Suprapubic skin (tissue), 4 donors: ENCODE results near the gene FOXO3. TPM values are rescaled to one million over a fixed set of nuclear protein-coding genes. Genes with fewer than 3 reads are reported as not detected.
A peak's percentile ranks its signal among the peaks of the same experiment; 100 is the strongest.

Experiments used
- DNase-seq, 2 donors: peaks; one replicate each; pipeline ENCODE4 v3.0.0-alpha.2; 2019; ENCODE audit warnings: low spot score in 2 of 2
- H3K27ac ChIP-seq: fragments of 200-600 bp; sonication (generic); one replicate; pipeline ENCODE4 v1.5.1; 2019
- H3K27me3 ChIP-seq: fragments of 200-600 bp; sonication (generic); one replicate; pipeline ENCODE4 v1.5.1; 2019
- H3K36me3 ChIP-seq: fragments of 200-600 bp; sonication (generic); one replicate; pipeline ENCODE4 v1.5.1; 2019
- H3K4me1 ChIP-seq: fragments of 200-600 bp; sonication (generic); one replicate; pipeline ENCODE4 v1.5.1; 2019
- H3K4me3 ChIP-seq: fragments of 200-600 bp; sonication (generic); one replicate; pipeline ENCODE4 v1.5.1; 2019; ENCODE audit warnings: mild to moderate bottlenecking
- H3K9me3 ChIP-seq: fragments of 200-600 bp; sonication (generic); one replicate; pipeline ENCODE4 v1.5.1; 2019
- EP300 ChIP-seq: sonication (generic); formaldehyde crosslinking; IDR thresholded peaks from one replicate; pipeline ENCODE4 v1.6.1; 2017; ENCODE audit warnings: antibody characterized with exemption
- POLR2A ChIP-seq, 2 donors: fragments of 450-650 bp; IDR thresholded peaks; one replicate each; pipeline ENCODE4 v1.6.1; 2017; ENCODE audit warnings: antibody characterized with exemption in 2 of 2, mild to moderate bottlenecking in 2 of 2, moderate library complexity in 2 of 2
- POLR2AphosphoS5 ChIP-seq, 3 donors: sonication (generic); formaldehyde crosslinking; IDR thresholded peaks; one replicate each; pipeline ENCODE4 v1.6.1; 2017; ENCODE audit warnings: antibody characterized with exemption in 3 of 3
- WGBS: methylation state at CpG from one replicate; pipeline ENCODE4 v1.1.5; 2018; 5-methylcytosine and 5-hydroxymethylcytosine counted together
- total RNA-seq, 4 donors: library from RNA; depleted of rRNA; stranded (reverse); fragments of >200 nt; gene quantifications; one replicate each; pipeline ENCODE4 v1.1.0, GENCODE V29; 2016
- TF ChIP-seq, protein P1 (sequence below), 2 donors: fragments of 200-600 bp in 1 of 2; fragments of 450-650 bp in 1 of 2; sonication (generic) in 1 of 2; IDR thresholded peaks; one replicate each; pipeline ENCODE4 v1.5.1; 2016 to 2019; ENCODE audit warnings: antibody characterized with exemption in 2 of 2, mild to moderate bottlenecking in 1 of 2, moderate library complexity in 1 of 2

FOXO3 gene
- total RNA-seq, 4 donors from 2014 or later, result 103 to 141 (median 121) TPM

DNA sequence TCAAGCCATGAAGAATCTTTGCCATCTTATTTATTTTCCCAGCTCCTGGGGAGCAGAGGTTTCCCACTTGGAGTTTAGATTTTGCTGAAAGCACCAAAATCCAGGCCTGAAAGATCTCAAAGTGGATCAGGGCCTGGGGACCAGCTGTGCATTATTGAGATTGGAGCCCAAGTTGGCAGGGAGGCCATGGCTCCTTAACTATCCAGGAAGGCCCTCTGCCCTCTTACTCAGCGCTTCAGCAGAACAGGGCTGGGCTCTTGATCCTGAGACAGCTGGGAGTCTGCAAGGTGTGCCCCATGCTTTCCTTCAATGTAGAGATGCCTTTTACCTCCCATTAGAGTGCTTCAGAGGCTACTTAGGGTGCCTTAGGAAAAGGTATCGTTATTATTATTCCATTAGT lies 24.6 kb downstream of the FOXO3 start:
- Histone ChIP-seq H3K4me3 (no peak overlapping the region), H3K27me3 (no peaks in the 10 kb centered on the region), H3K9me3 (no peaks in the 10 kb centered on the region), H3K4me1 (peaks cover 97% of the 10 kb centered on the region), H3K36me3 (no peaks in the 10 kb centered on the region), H3K27ac (no peak overlapping the region)
- no peak for TF ChIP-seq EP300
- TF ChIP-seq POLR2A (IDR thresholded peaks at IDR 0.05), result no peak
- TF ChIP-seq POLR2AphosphoS5 (IDR thresholded peaks at IDR 0.05), result no peak
- TF ChIP-seq, protein P1, sequence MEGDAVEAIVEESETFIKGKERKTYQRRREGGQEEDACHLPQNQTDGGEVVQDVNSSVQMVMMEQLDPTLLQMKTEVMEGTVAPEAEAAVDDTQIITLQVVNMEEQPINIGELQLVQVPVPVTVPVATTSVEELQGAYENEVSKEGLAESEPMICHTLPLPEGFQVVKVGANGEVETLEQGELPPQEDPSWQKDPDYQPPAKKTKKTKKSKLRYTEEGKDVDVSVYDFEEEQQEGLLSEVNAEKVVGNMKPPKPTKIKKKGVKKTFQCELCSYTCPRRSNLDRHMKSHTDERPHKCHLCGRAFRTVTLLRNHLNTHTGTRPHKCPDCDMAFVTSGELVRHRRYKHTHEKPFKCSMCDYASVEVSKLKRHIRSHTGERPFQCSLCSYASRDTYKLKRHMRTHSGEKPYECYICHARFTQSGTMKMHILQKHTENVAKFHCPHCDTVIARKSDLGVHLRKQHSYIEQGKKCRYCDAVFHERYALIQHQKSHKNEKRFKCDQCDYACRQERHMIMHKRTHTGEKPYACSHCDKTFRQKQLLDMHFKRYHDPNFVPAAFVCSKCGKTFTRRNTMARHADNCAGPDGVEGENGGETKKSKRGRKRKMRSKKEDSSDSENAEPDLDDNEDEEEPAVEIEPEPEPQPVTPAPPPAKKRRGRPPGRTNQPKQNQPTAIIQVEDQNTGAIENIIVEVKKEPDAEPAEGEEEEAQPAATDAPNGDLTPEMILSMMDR (IDR thresholded peaks at IDR 0.05), result no peak
- no peak for DNase-seq
- 77% methylated on average over 2 of the region's 2 CpGs for WGBS

DNA sequence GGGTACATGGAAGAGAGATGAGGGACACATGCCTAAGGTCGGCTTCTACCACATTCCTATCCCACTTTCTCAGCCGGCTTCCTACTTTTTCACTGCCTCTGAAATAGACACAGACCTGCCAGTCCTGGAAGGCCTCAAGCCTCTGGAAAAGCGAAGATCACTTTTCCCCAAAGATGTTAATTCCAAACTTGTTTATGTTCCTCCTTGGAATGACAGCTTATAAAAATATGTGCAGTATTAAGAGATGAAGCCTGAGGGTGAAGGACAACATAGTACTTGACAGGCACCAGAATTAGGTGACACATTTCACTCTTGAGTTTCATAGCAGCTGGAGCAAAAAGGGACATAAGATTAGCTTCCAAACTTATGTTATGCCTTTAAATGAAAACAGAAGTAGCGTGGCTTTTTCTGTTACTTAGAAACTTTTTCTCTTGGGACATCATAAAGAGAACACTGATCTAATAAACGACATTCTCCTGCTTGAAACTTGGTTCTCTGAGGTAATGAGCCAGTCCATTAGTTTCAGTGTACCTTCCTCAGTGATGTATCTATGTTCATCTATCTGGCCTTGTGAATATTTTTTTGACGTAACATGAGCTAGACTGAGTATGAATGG lies 25.3 kb downstream of the FOXO3 start:
- 63% methylated on average over 6 of the region's 6 CpGs for WGBS
- Histone ChIP-seq H3K27me3 (no peaks in the 10 kb centered on the region), H3K9me3 (no peaks in the 10 kb centered on the region), H3K36me3 (no peaks in the 10 kb centered on the region), H3K4me3 (no peak overlapping the region), H3K27ac (peak overlapping the region; percentile 49), H3K4me1 (peaks cover 97% of the 10 kb centered on the region)
- DNase-seq, result no peak
- TF ChIP-seq, protein P1 (IDR thresholded peaks at IDR 0.05), result no peak
- TF ChIP-seq EP300 (no peak), POLR2AphosphoS5 (IDR thresholded peaks at IDR 0.05) (no peak), POLR2A (IDR thresholded peaks at IDR 0.05) (no peak)

DNA sequence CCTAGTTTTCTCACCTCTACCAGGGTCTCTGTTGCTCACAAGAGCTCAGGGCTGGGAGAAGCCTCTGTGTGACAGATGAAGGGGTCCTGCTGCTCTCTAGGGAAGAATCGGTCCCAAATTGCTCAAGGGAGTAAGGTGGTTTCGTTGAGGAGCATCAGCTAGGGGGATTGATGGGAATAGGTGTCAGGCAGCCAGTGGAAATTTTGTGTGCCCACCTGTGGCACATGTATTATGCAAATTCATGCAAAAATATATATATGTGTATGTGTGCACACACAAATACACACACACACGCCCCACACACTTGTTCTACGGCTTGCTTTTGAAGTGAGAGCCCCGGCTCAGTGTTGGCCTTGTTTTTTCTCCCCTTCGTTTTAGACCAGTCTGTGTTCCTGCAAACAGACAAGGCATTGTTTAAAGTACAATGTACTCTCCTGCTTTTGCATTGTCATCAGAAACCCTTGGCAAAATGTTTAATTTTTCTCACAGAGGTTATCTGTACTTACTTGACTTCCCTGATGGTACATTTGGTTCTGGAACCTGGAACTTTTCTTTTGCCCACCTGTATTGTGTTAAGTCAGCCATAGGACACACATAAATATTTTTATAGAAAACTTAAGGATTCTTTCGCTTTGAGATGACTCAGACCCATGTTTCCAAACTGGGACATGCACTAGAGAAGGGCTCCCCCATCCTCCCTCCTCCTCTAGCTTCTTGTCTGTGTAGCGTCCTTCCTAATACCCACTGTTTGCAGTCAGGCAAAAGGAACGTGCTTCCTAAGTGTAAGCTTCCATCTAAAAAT lies 26.7 kb downstream of the FOXO3 start:
- no peak for DNase-seq
- Histone ChIP-seq H3K27ac (peak overlapping the region; percentile 96), H3K4me3 (no peak overlapping the region), H3K27me3 (no peaks in the 10 kb centered on the region), H3K4me1 (peaks cover 97% of the 10 kb centered on the region), H3K9me3 (no peaks in the 10 kb centered on the region), H3K36me3 (no peaks in the 10 kb centered on the region)
- TF ChIP-seq POLR2AphosphoS5 (IDR thresholded peaks at IDR 0.05) (no peak), POLR2A (IDR thresholded peaks at IDR 0.05) (no peak), EP300 (no peak)
- TF ChIP-seq, protein P1 (IDR thresholded peaks at IDR 0.05), result no peak
- WGBS, result 74% methylated on average over 9 of the region's 9 CpGs

DNA sequence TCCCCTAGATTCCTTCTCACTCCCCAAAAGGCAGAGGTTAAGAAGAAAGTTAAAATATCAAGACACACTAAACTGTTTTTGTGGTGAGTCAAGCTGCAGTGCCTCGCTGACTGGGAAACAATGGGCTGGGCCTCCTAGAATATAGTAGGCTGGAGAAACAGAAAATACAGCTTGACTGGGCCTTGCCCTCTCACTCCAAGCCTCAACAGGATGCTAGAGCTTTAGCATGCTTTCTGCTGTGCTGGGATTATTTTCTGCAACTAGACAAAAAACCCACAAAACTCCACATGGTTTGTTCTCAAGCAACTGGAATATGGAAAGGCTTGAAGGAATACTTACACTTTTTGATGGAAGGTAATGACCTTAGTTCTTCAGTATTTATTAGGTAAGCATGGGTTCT lies 27.9 kb downstream of the FOXO3 start:
- no peak for DNase-seq
- Histone ChIP-seq H3K4me3 (peak overlapping the region; percentile 6), H3K9me3 (no peaks in the 10 kb centered on the region), H3K27ac (peak overlapping the region; percentile 96), H3K36me3 (no peaks in the 10 kb centered on the region), H3K4me1 (peaks cover 97% of the 10 kb centered on the region), H3K27me3 (no peaks in the 10 kb centered on the region)
- TF ChIP-seq POLR2AphosphoS5 (IDR thresholded peaks at IDR 0.05) (peak in 1 of 3 donors; percentile 38), POLR2A (IDR thresholded peaks at IDR 0.05) (no peak)
- TF ChIP-seq, protein P1 (IDR thresholded peaks at IDR 0.05), result no peak
- 4% methylated on average over 1 of the region's 1 CpG for WGBS

DNA sequence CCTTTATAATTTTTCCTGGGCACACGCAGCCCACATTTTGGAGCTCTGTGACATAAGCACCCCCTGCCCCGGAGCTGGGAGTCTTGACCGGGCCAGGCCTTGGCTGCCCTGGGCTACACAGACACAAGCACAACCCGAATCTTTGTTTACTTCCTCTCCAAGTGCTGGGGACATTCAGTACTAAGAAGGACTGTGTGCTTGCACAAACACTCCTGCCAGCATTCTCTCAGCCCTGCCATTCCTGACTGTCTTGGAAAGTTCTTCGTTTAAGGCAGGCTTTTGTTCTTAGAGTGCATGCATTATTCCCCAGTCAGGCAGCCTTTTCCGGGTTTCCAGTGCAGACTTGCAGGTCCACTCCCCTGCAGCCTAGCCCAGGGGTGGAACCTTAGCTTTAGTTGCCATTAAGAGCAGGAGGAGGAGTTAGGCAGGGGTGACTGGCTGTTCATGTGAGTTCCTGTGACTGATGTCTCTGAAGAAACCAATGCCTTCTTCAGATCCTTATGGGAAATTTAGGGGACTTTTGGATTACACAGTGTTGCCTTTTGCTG lies 28.6 kb downstream of the FOXO3 start:
- H3K4me1 ChIP-seq, result peaks cover 96% of the 10 kb centered on the region
- H3K27me3 ChIP-seq, result no peaks in the 10 kb centered on the region
- WGBS, result 7% methylated on average over 6 of the region's 6 CpGs
- H3K27ac ChIP-seq, result peak overlapping the region; percentile 96
- TF ChIP-seq POLR2A (IDR thresholded peaks at IDR 0.05), result no peak
- TF ChIP-seq EP300, result peak; percentile 94
- TF ChIP-seq POLR2AphosphoS5 (IDR thresholded peaks at IDR 0.05), result peak; percentile 13 to 98 (median 95)
- no peaks in the 10 kb centered on the region for H3K9me3 ChIP-seq
- H3K4me3 ChIP-seq, result peak overlapping the region; percentile 6
- peak; percentile 89 to 91 for DNase-seq
- no peaks in the 10 kb centered on the region for H3K36me3 ChIP-seq
